H1 (cell line): ENCODE data around the gene PRRX1. TPM values are rescaled to one million over a fixed set of nuclear protein-coding genes. Genes with fewer than 3 reads are reported as not detected.

ENCODE experiments used
- CTBP2 ChIP-seq: IDR thresholded peaks from 2 replicates; pipeline ENCODE4 v1.7.0; 2011; ENCODE audit warnings: borderline replicate concordance, mild to moderate bottlenecking, moderate library complexity, mixed read lengths, low read length; ENCODE audit not compliant: insufficient read depth, insufficient read length
- EP300 ChIP-seq, 2 experiments: IDR thresholded peaks; 1 replicate in 1 of 2; 2 replicates in 1 of 2; pipeline ENCODE4 v1.6.1; 2011 to 2012; ENCODE audit warnings: low read depth in 2 of 2, low read length in 2 of 2, mild to moderate bottlenecking in 2 of 2, borderline replicate concordance in 1 of 2, inconsistent platforms in 1 of 2, moderate library complexity in 1 of 2
- HDAC6 ChIP-seq: IDR thresholded peaks from one replicate; pipeline ENCODE4 v1.7.1; 2012; ENCODE audit warnings: low read depth, mild to moderate bottlenecking, inconsistent platforms, low read length, moderate library complexity
- POLR2A ChIP-seq, 2 experiments: IDR thresholded peaks; 1 replicate in 1 of 2; 2 replicates in 1 of 2; pipeline ENCODE4 v1.6.1; 2011; ENCODE audit warnings: low read depth in 2 of 2, low read length in 2 of 2, mild to moderate bottlenecking in 2 of 2; ENCODE audit errors: control extremely low read depth in 1 of 2
- POLR2AphosphoS5 ChIP-seq: IDR thresholded peaks from 2 replicates; pipeline ENCODE4 v1.6.1; 2011; ENCODE audit warnings: low read depth, low read length
- RAD21 ChIP-seq, 2 experiments: IDR thresholded peaks in 1 of 2; conservative IDR thresholded peaks in 1 of 2; 2 replicates each; pipeline ENCODE4 v1.6.1; 2011; ENCODE audit warnings: low read depth in 2 of 2, low read length in 2 of 2, improper control_type of control experiment in 1 of 2, inconsistent platforms in 1 of 2, mild to moderate bottlenecking in 1 of 2, moderate library complexity in 1 of 2
- RFX5 ChIP-seq: IDR thresholded peaks from 2 replicates; pipeline ENCODE4 v1.6.1; 2011; ENCODE audit warnings: low read depth, low read length, improper control_type of control experiment, borderline replicate concordance
- SP2 ChIP-seq: IDR thresholded peaks from 2 replicates; pipeline ENCODE4 v1.6.1; 2012; ENCODE audit warnings: mild to moderate bottlenecking, low read length, inconsistent platforms
- SRF ChIP-seq: IDR thresholded peaks from 2 replicates; pipeline ENCODE4 v1.6.1; 2011; ENCODE audit warnings: mild to moderate bottlenecking, low read depth, low read length, moderate library complexity
- TAF1 ChIP-seq: IDR thresholded peaks from 2 replicates; pipeline ENCODE4 v1.6.1; 2011; ENCODE audit warnings: mild to moderate bottlenecking, low read depth, low read length
- TAF7 ChIP-seq: optimal IDR thresholded peaks from 2 replicates; pipeline ENCODE3; 2011; ENCODE audit warnings: low read depth, mild to moderate bottlenecking, inconsistent platforms, low read length, moderate library complexity, borderline replicate concordance
- TCF12 ChIP-seq: IDR thresholded peaks from 2 replicates; pipeline ENCODE4 v1.6.1; 2011; ENCODE audit warnings: low read depth, mild to moderate bottlenecking, low read length
- polyA plus RNA-seq, 7 experiments: library from polyadenylated mRNA; depleted of rRNA in 3 of 7; stranded (reverse) in 5 of 7; unstranded in 2 of 7; fragments of >200 nt in 5 of 7; fragments of 200-250 nt in 2 of 7; gene quantifications; 1 replicate in 5 of 7; 2 replicates in 1 of 7; 4 replicates in 1 of 7; pipeline versions ENCODE4 v1.2.1 to v1.2.3, GENCODE V29; 2011 to 2013; ENCODE audit warnings: missing spikeins in 2 of 7, mixed read lengths in 2 of 7
- total RNA-seq: library from RNA; stranded (reverse); fragmentation: NEBNext Ultra II Directional; extraction: Animal tissue kit (Norgen Biotek cat#: 25700); gene quantifications from 2 replicates; pipeline ENCODE4 v1.2.1, GENCODE V29; 2021

PRRX1 gene
- total and polyA plus RNA-seq, 2 of the 8 experiments (the other 6 are each of a cell fraction or from before 2014, with no cell fraction given), result not detected

DNA sequence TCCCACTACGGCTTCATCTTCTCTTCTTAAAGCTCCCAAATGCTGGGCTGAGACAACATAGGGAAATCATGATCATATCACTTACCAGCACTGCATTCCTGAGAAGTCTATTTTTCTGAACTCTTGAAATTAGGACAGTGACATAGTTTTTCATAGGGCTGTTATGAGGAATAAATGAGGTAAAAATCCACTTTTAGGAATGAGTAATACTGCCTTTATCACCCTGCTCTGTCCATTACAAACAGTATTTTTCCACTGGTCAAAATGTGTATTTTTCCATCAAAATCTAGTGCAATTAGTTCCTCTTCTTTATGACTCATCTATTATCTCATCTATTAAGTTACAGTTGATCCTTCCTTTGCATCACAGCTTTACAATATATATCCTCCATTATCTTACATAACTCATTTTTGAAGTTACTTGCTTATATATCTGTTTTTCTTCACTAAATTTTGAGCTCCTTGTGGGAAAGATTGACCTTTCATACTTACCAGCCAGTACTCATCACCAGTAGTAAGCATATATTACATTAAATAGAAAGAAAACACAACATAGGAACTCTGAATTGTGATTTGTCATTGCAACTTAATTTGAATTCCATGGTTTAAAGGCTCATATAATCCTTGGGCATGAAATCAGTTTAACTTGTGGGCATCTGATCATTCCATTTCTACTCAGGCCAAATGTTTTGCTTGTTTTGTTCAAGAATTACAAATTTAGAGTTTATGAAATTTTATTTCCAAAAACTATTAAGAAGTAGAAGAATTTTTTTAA lies 37.1 kb downstream of the PRRX1 start (continued):
- TF ChIP-seq TAF7 (no peak), TCF12 (no peak), HDAC6 (no peak), TAF1 (no peak), RFX5 (no peak), SP2 (no peak), SRF (no peak), RAD21 (IDR thresholded peaks at IDR 0.05 in 1 of 2, conservative IDR thresholded peaks at IDR 0.05 in 1 of 2; ENCODE audit: low read depth in 2 of 2, low read length in 2 of 2) (no peak), EP300 (IDR thresholded peaks at IDR 0.05; ENCODE audit: borderline replicate concordance in 1 of 2, low read depth in 2 of 2, low read length in 2 of 2) (no peak), POLR2AphosphoS5 (no peak), CTBP2 (no peak), POLR2A (IDR thresholded peaks at IDR 0.05; ENCODE audit: control extremely low read depth in 1 of 2, low read depth in 2 of 2, low read length in 2 of 2) (no peak)
- TF ChIP-seq, all 59 proteins: peak for 0
